H1 (cell line): ENCODE data around the gene IFT74. TPM values are rescaled to one million over a fixed set of nuclear protein-coding genes. Genes with fewer than 3 reads are reported as not detected.

ENCODE experiments used
- CTCF ChIA-PET: fragments of 300-600 bp; sonication (Branson Sonifier 250); formaldehyde crosslinking; loops from one replicate; lab custom pipeline; 2021; ENCODE audit not compliant: partially characterized antibody; lab: Charles Lee
- POLR2A ChIA-PET: fragments of 300-600 bp; sonication (Branson Sonifier 250); formaldehyde crosslinking; loops from one replicate; lab custom pipeline; 2021; ENCODE audit warnings: inconsistent platforms; ENCODE audit not compliant: partially characterized antibody; lab: Charles Lee
- DNase-seq, 2 experiments: peaks; one replicate each; pipeline versions ENCODE4 v3.0.0 to v3.0.0-alpha.2; 2010 to 2022; ENCODE audit warnings: low spot score in 2 of 2, low read depth in 1 of 2, mixed read lengths in 1 of 2
- FAIRE-seq: peaks from 2 replicates; lab custom pipeline; 2011; peaks lifted over from hg19 to GRCh38; lab: Jason Lieb, UNC
- H2AFZ ChIP-seq: 2 replicates; pipeline ENCODE4 v1.8.1; 2012; ENCODE audit warnings: low read length, inconsistent platforms
- H2AK5ac ChIP-seq: 2 replicates; pipeline ENCODE4 v1.6.1; 2013; ENCODE audit warnings: low read depth, low read length
- H2BK120ac ChIP-seq: replicated peaks from 2 replicates; pipeline ENCODE3; 2013; ENCODE audit warnings: low read depth, low read length, inconsistent platforms
- H2BK12ac ChIP-seq: 2 replicates; pipeline ENCODE4 v1.6.1; 2013; ENCODE audit warnings: low read depth, low read length
- H2BK15ac ChIP-seq: 2 replicates; pipeline ENCODE4 v1.6.1; 2013; ENCODE audit warnings: low read length
- H2BK20ac ChIP-seq: 2 replicates; pipeline ENCODE4 v1.6.1; 2013; ENCODE audit warnings: low read length
- H2BK5ac ChIP-seq: 2 replicates; pipeline ENCODE4 v1.6.1; 2013; ENCODE audit warnings: low read depth, low read length
- H3K14ac ChIP-seq: 2 replicates; pipeline ENCODE4 v1.6.1; 2013; ENCODE audit warnings: inconsistent platforms; ENCODE audit not compliant: insufficient read length
- H3K18ac ChIP-seq: 2 replicates; pipeline ENCODE4 v1.6.1; 2013; ENCODE audit warnings: low read length; ENCODE audit errors: extremely low read depth
- H3K23ac ChIP-seq: 2 replicates; pipeline ENCODE4 v1.6.1; 2013; ENCODE audit warnings: inconsistent platforms; ENCODE audit not compliant: insufficient read length
- H3K23me2 ChIP-seq: 2 replicates; pipeline ENCODE4 v1.6.1; 2013; ENCODE audit warnings: low read depth, low read length
- H3K27ac ChIP-seq: 2 replicates; pipeline ENCODE4 v1.6.1; 2011; ENCODE audit warnings: low read depth, low read length, inconsistent platforms
- H3K27me3 ChIP-seq, 4 experiments: replicated peaks in 1 of 4; 1 replicate in 1 of 4; 2 replicates in 3 of 4; pipeline versions ENCODE4 v1.6.1 to v1.8.1; 2011 to 2013; ENCODE audit warnings: low read length in 3 of 4, mild to moderate bottlenecking in 3 of 4, inconsistent platforms in 2 of 4, mixed read lengths in 2 of 4, moderate library complexity in 1 of 4; ENCODE audit not compliant: control insufficient read depth in 3 of 4, insufficient read depth in 3 of 4; ENCODE audit errors: extremely low read depth in 1 of 4
- H3K36me3 ChIP-seq, 4 experiments: 2 replicates each; pipeline versions ENCODE4 v1.6.1 to v1.8.1; 2011 to 2013; ENCODE audit warnings: mild to moderate bottlenecking in 4 of 4, low read length in 3 of 4, moderate library complexity in 2 of 4, control low read depth in 1 of 4, inconsistent platforms in 1 of 4; ENCODE audit not compliant: insufficient read depth in 4 of 4, control insufficient read depth in 2 of 4
- H3K4ac ChIP-seq: replicated peaks from 2 replicates; pipeline ENCODE3; 2013; ENCODE audit warnings: low read length, low read depth, mixed read lengths, inconsistent platforms; ENCODE audit not compliant: insufficient read length
- H3K4me1 ChIP-seq, 4 experiments: replicated peaks in 1 of 4; 1 replicate in 1 of 4; 2 replicates in 3 of 4; pipeline versions ENCODE4 v1.6.1 to v1.8.1; 2011 to 2013; ENCODE audit warnings: low read length in 3 of 4, inconsistent platforms in 2 of 4, mixed read lengths in 1 of 4; ENCODE audit not compliant: insufficient read depth in 4 of 4, control insufficient read depth in 3 of 4
- H3K4me2 ChIP-seq, 2 experiments: 2 replicates each; pipeline versions ENCODE4 v1.6.1 to v1.8.1; 2011 to 2013; ENCODE audit warnings: low read depth in 2 of 2, low read length in 2 of 2, control low read depth in 1 of 2, inconsistent platforms in 1 of 2, mild to moderate bottlenecking in 1 of 2; ENCODE audit not compliant: insufficient read depth in 1 of 2
- H3K4me3 ChIP-seq, 4 experiments: fragments of 200-600, 300-600 bp in 1 of 4; sonication (generic), shearing (Covaris generic), sonication (Bioruptor Twin) in 1 of 4; 2 replicates each; pipeline versions ENCODE4 v1.5.1 to v1.8.1; 2011 to 2016; ENCODE audit warnings: low read length in 4 of 4, low read depth in 3 of 4, control low read depth in 2 of 4, inconsistent platforms in 2 of 4, mild to moderate bottlenecking in 2 of 4, mixed read lengths in 1 of 4, moderate library complexity in 1 of 4; ENCODE audit not compliant: insufficient read depth in 2 of 4; ENCODE audit errors: extremely low read depth in 1 of 4
- H3K56ac ChIP-seq: replicated peaks from 2 replicates; pipeline ENCODE3; 2013; ENCODE audit warnings: low read depth, mild to moderate bottlenecking, mixed read lengths, low read length, inconsistent platforms; ENCODE audit not compliant: insufficient read length
- H3K79me1 ChIP-seq: 2 replicates; pipeline ENCODE4 v1.6.1; 2013; ENCODE audit warnings: low read depth, low read length, control low read depth
- H3K79me2 ChIP-seq, 2 experiments: 2 replicates each; pipeline versions ENCODE4 v1.6.1 to v1.8.1; 2012 to 2013; ENCODE audit warnings: low read length in 2 of 2, mild to moderate bottlenecking in 2 of 2, inconsistent platforms in 1 of 2; ENCODE audit not compliant: insufficient read depth in 2 of 2, control insufficient read depth in 1 of 2
- H3K9ac ChIP-seq, 4 experiments: replicated peaks in 1 of 4; 1 replicate in 1 of 4; 2 replicates in 3 of 4; pipeline versions ENCODE4 v1.6.1 to v1.8.1; 2011 to 2013; ENCODE audit warnings: low read depth in 3 of 4, low read length in 3 of 4, control low read depth in 2 of 4, mild to moderate bottlenecking in 2 of 4, moderate library complexity in 2 of 4, inconsistent platforms in 1 of 4; ENCODE audit errors: extremely low read depth in 1 of 4
- H3K9me3 ChIP-seq, 2 experiments: 2 replicates each; pipeline versions ENCODE4 v1.6.1 to v1.8.1; 2012 to 2013; ENCODE audit warnings: mild to moderate bottlenecking in 2 of 2, moderate library complexity in 2 of 2, control low read depth in 1 of 2, inconsistent platforms in 1 of 2, low read depth in 1 of 2, low read length in 1 of 2, mixed read lengths in 1 of 2; ENCODE audit not compliant: insufficient read depth in 2 of 2
- H4K20me1 ChIP-seq, 2 experiments: replicated peaks in 1 of 2; 2 replicates each; pipeline versions ENCODE3 to v1.8.1; 2011 to 2013; ENCODE audit warnings: inconsistent platforms in 2 of 2, low read length in 2 of 2, mild to moderate bottlenecking in 1 of 2; ENCODE audit not compliant: insufficient read depth in 2 of 2, control insufficient read depth in 1 of 2
- H4K5ac ChIP-seq: 2 replicates; pipeline ENCODE4 v1.6.1; 2013; ENCODE audit warnings: low read length, low read depth, mixed read lengths, inconsistent platforms; ENCODE audit not compliant: insufficient read length
- H4K8ac ChIP-seq: 2 replicates; pipeline ENCODE4 v1.8.0; 2013; ENCODE audit warnings: mild to moderate bottlenecking, moderate library complexity, low read length, inconsistent platforms; ENCODE audit not compliant: insufficient read depth; ENCODE audit errors: extremely low read depth
- H4K91ac ChIP-seq: replicated peaks from 2 replicates; pipeline ENCODE3; 2013; ENCODE audit warnings: low read length, mixed read lengths, inconsistent platforms; ENCODE audit not compliant: insufficient read length
- BACH1 ChIP-seq: IDR thresholded peaks from 2 replicates; pipeline ENCODE4 v1.6.1; 2012; ENCODE audit warnings: low read length, improper control_type of control experiment
- CHD2 ChIP-seq: IDR thresholded peaks from 2 replicates; pipeline ENCODE4 v1.6.1; 2012; ENCODE audit warnings: low read length, improper control_type of control experiment
- CREB1 ChIP-seq: IDR thresholded peaks from 2 replicates; pipeline ENCODE4 v1.6.1; 2012; ENCODE audit warnings: inconsistent platforms
- GTF2F1 ChIP-seq: IDR thresholded peaks from 2 replicates; pipeline ENCODE4 v1.6.1; 2012; ENCODE audit warnings: low read depth, low read length, improper control_type of control experiment, borderline replicate concordance
- HDAC2 ChIP-seq, 2 experiments: fragments of 300-600 bp in 1 of 2; sonication (generic) in 1 of 2; IDR thresholded peaks; 2 replicates each; pipeline ENCODE4 v1.6.1; 2011 to 2012; ENCODE audit warnings: low read depth in 2 of 2, low read length in 2 of 2, mild to moderate bottlenecking in 2 of 2, moderate library complexity in 2 of 2, borderline replicate concordance in 1 of 2, inconsistent platforms in 1 of 2
- KDM5A ChIP-seq: fragments of 200-600 bp; IDR thresholded peaks from 2 replicates; pipeline ENCODE4 v1.7.1; 2012; ENCODE audit warnings: mild to moderate bottlenecking, low read length, inconsistent platforms, mixed read lengths
- RBBP5 ChIP-seq: IDR thresholded peaks from 2 replicates; pipeline ENCODE4 v1.7.1; 2012; ENCODE audit warnings: low read depth, mild to moderate bottlenecking, inconsistent platforms, low read length, moderate library complexity, borderline replicate concordance
- SIN3A ChIP-seq, 2 experiments: IDR thresholded peaks in 1 of 2; conservative IDR thresholded peaks in 1 of 2; 2 replicates each; pipeline ENCODE4 v1.6.1; 2011 to 2012; ENCODE audit warnings: low read length in 2 of 2, improper control_type of control experiment in 1 of 2, low read depth in 1 of 2, mild to moderate bottlenecking in 1 of 2
- SP1 ChIP-seq: IDR thresholded peaks from 2 replicates; pipeline ENCODE4 v1.6.1; 2011; ENCODE audit warnings: low read depth, low read length
- TBP ChIP-seq: IDR thresholded peaks from 2 replicates; pipeline ENCODE4 v1.6.1; 2011; ENCODE audit warnings: low read depth, low read length, improper control_type of control experiment
- TCF12 ChIP-seq: IDR thresholded peaks from 2 replicates; pipeline ENCODE4 v1.6.1; 2011; ENCODE audit warnings: low read depth, mild to moderate bottlenecking, low read length
- TEAD4 ChIP-seq: IDR thresholded peaks from 2 replicates; pipeline ENCODE4 v1.6.1; 2012; ENCODE audit warnings: low read depth, low read length, inconsistent platforms, mixed read lengths
- WGBS, 2 experiments: shearing (Covaris generic) in 1 of 2; methylation state at CpG; one replicate each; pipeline versions ENCODE4 v1.1.6 to v1.1.7; 2013 to 2015; ENCODE audit warnings: low lambda C conversion rate in 2 of 2, mixed read lengths in 2 of 2, inconsistent platforms in 1 of 2, low coverage in 1 of 2, missing lambda C conversion rate in 1 of 2; ENCODE audit not compliant: insufficient replicate concordance in 2 of 2, insufficient coverage in 1 of 2, insufficient read length in 1 of 2; ENCODE audit errors: extremely low coverage in 1 of 2, missing lambda C conversion rate in 1 of 2; 5-methylcytosine and 5-hydroxymethylcytosine counted together
- polyA plus RNA-seq, 7 experiments: library from polyadenylated mRNA; depleted of rRNA in 3 of 7; stranded (reverse) in 5 of 7; unstranded in 2 of 7; fragments of >200 nt in 5 of 7; fragments of 200-250 nt in 2 of 7; gene quantifications; 1 replicate in 5 of 7; 2 replicates in 1 of 7; 4 replicates in 1 of 7; pipeline versions ENCODE4 v1.2.1 to v1.2.3, GENCODE V29; 2011 to 2013; ENCODE audit warnings: missing spikeins in 2 of 7, mixed read lengths in 2 of 7
- total RNA-seq: library from RNA; stranded (reverse); fragmentation: NEBNext Ultra II Directional; extraction: Animal tissue kit (Norgen Biotek cat#: 25700); gene quantifications from 2 replicates; pipeline ENCODE4 v1.2.1, GENCODE V29; 2021
- TF ChIP-seq, protein P1 (sequence below): IDR thresholded peaks from 2 replicates; pipeline ENCODE4 v1.6.1; 2011; ENCODE audit warnings: low read length, improper control_type of control experiment

The IFT74 gene
- total and polyA plus RNA-seq, 2 of the 8 experiments (the other 6 are each of a cell fraction or from before 2014, with no cell fraction given): 4.4 to 17.8 TPM

DNA sequence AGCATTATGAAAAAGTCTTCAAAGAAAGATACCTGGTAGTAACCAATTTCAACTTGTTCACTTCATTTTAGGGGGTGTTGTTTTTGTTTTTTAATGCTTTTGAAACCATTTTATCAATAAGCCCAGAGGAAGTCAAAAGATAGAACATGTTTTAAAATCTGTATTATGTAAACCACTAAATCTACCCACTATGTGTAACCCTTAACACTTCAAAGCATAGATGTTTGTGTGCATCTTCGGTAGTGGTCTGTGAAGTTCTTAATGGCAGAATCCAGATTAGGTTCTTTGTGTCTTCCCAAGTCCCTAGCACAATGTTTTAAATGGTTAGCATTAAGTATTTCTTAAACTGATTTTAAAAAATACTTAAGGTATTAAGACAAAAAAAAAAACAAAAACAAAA is 15.4 kb upstream of the IFT74 start:
- H3K56ac ChIP-seq: no peak overlapping the region
- H2BK15ac ChIP-seq: no peak overlapping the region
- no peak overlapping the region for H3K4me2 ChIP-seq
- H2BK120ac ChIP-seq: no peak overlapping the region
- H3K27me3 ChIP-seq: no peaks in the 10 kb centered on the region
- WGBS, 2 experiments: 85% methylated on average over 1 of the region's 1 CpG; no CpG with 5 or more reads in 1 of the 2 experiments
- ChIA-PET CTCF (no interaction called here), POLR2A (no interaction called here)
- H3K23me2 ChIP-seq: peaks cover 2% of the 10 kb centered on the region; the same call in 1 of the 2 replicates
- H3K79me1 ChIP-seq: peaks cover 14% of the 10 kb centered on the region
- H3K23ac ChIP-seq: no peak overlapping the region
- H4K8ac ChIP-seq: no peak overlapping the region
- FAIRE-seq (no peak), DNase-seq (no peak)
- no peak overlapping the region for H4K5ac ChIP-seq
- no peak overlapping the region for H2BK20ac ChIP-seq
- no peak overlapping the region for H3K9ac ChIP-seq
- H3K9me3 ChIP-seq: peaks cover 0 to 3% of the 10 kb centered on the region in 2 experiments; a peak in 1 of 4 replicates
- H3K79me2 ChIP-seq: peaks cover 42 to 98% of the 10 kb centered on the region in 2 experiments
- H2AFZ ChIP-seq: no peak overlapping the region
- H4K91ac ChIP-seq: no peak overlapping the region
- H2BK5ac ChIP-seq: no peak overlapping the region
- no peak overlapping the region for H2BK12ac ChIP-seq
- H2AK5ac ChIP-seq: no peak overlapping the region
- no peak overlapping the region for H3K4ac ChIP-seq
- no peak overlapping the region for H3K14ac ChIP-seq
- H3K36me3 ChIP-seq: no peaks in the 10 kb centered on the region; a peak in 1 of 8 replicates
- peaks cover 0 to 8% of the 10 kb centered on the region in 2 experiments for H4K20me1 ChIP-seq
- H3K4me3 ChIP-seq: no peak overlapping the region
- H3K18ac ChIP-seq: no peak overlapping the region
- H3K4me1 ChIP-seq: peaks cover 0 to 6% (median 4%) of the 10 kb centered on the region in 4 experiments; a peak in 5 of 7 replicates
- no peak overlapping the region for H3K27ac ChIP-seq
- TF ChIP-seq, protein P1, sequence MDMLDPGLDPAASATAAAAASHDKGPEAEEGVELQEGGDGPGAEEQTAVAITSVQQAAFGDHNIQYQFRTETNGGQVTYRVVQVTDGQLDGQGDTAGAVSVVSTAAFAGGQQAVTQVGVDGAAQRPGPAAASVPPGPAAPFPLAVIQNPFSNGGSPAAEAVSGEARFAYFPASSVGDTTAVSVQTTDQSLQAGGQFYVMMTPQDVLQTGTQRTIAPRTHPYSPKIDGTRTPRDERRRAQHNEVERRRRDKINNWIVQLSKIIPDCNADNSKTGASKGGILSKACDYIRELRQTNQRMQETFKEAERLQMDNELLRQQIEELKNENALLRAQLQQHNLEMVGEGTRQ: no peak
- TF ChIP-seq KDM5A (no peak), GTF2F1 (no peak), CHD2 (no peak), RBBP5 (no peak), TCF12 (no peak), TBP (no peak), HDAC2 (IDR thresholded peaks at IDR 0.05; ENCODE audit: borderline replicate concordance in 1 of 2, low read depth in 2 of 2, low read length in 2 of 2) (no peak), SIN3A (conservative IDR thresholded peaks at IDR 0.05 in 1 of 2, IDR thresholded peaks at IDR 0.05 in 1 of 2; ENCODE audit: low read depth in 1 of 2, low read length in 2 of 2) (no peak), CREB1 (no peak), BACH1 (no peak), TEAD4 (no peak), SP1 (no peak)
